Testis (tissue), 2 donors: ENCODE measurements around the gene TACC2.

ENCODE experiments used
- CTCF ChIP-seq, 3 experiments: fragments of 450-650 bp in 2 of 3; fragments of 200-600 bp in 1 of 3; sonication (generic) in 1 of 3; IDR thresholded peaks; one replicate each; pipeline ENCODE4 v1.5.1; 2016 to 2019; ENCODE audit warnings: antibody characterized with exemption in 3 of 3, mild to moderate bottlenecking in 2 of 3, moderate library complexity in 1 of 3
- POLR2A ChIP-seq: fragments of 450-650 bp; IDR thresholded peaks from one replicate; pipeline ENCODE4 v1.6.1; 2017; ENCODE audit warnings: antibody characterized with exemption, mild to moderate bottlenecking, moderate library complexity

- TF ChIP-seq CTCF (IDR thresholded peaks at IDR 0.05), result no peak
- TF ChIP-seq POLR2A, result no peak
Measured at GRCh38 chr10:122154031-122154544, 165.1 kb downstream of the TACC2 start.
